ENCODE results near the gene TMEM200A.

- TF ChIP-seq CTCF (IDR thresholded peaks at IDR 0.05), result no peak
- TF ChIP-seq POLR2AphosphoS5 (IDR thresholded peaks at IDR 0.05), result no peak
- TF ChIP-seq POLR2A (IDR thresholded peaks at IDR 0.05), result no peak
Measured at GRCh38 chr6:130367767-130368166, 1.9 kb downstream of the TMEM200A start.

Data from sigmoid colon (tissue), 4 donors.